Melanocyte of skin (primary cell): ENCODE data around the gene SRSF6. TPM values are rescaled to one million over a fixed set of nuclear protein-coding genes. Genes with fewer than 3 reads are reported as not detected.

Experiments
- small RNA-seq, 2 donors: library from RNA; depleted of rRNA; stranded (forward); fragments of <200 nt; gene quantifications; one replicate each; pipeline ENCODE3, GENCODE V24; 2012
- total RNA-seq, 2 donors: library from RNA; depleted of rRNA; stranded (reverse); fragments of >200 nt; gene quantifications; 2 replicates each; pipeline ENCODE4 v1.2.3, GENCODE V29; 2012

Gene SRSF6
- total RNA-seq: 10 to 100 TPM; 38.2 to 55.9 TPM

DNA sequence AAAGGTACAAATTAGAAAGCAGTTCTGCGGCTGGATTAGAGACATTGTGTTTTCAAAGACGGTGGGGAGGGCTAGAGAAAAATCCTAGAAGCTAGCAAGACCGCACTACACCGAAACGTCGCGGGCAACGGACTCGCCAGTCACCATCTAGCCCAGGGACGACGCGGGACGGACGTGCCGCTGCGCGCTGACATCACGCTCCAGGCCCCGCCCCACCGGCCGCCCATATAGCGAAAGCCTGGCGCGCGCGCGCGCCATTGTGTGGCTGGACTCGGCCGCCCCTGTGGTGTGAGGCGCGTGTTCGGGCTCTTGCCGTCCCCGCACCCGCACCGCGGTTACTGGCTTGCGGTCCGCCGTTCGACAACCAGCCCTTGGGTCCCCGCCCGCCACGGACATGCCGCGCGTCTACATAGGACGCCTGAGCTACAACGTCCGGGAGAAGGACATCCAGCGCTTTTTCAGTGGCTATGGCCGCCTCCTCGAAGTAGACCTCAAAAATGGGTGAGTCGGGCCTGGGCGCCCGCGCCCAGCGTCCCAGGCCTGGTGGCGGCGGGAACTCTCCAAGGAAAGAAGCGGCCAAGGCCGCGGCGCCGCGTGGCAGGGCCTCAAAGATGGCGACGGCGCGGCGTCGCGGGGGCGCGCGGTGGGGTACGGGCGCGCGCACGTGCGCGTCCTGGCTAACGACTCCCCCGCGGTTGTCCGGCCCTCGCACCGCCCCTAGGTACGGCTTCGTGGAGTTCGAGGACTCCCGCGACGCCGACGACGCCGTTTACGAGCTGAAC is at the start of gene SRSF6:
SRSF6 (plus strand) TSS at position 257 of the 782 bp plus-strand sequence; CDS start at position 395, 138 bp downstream.

DNA sequence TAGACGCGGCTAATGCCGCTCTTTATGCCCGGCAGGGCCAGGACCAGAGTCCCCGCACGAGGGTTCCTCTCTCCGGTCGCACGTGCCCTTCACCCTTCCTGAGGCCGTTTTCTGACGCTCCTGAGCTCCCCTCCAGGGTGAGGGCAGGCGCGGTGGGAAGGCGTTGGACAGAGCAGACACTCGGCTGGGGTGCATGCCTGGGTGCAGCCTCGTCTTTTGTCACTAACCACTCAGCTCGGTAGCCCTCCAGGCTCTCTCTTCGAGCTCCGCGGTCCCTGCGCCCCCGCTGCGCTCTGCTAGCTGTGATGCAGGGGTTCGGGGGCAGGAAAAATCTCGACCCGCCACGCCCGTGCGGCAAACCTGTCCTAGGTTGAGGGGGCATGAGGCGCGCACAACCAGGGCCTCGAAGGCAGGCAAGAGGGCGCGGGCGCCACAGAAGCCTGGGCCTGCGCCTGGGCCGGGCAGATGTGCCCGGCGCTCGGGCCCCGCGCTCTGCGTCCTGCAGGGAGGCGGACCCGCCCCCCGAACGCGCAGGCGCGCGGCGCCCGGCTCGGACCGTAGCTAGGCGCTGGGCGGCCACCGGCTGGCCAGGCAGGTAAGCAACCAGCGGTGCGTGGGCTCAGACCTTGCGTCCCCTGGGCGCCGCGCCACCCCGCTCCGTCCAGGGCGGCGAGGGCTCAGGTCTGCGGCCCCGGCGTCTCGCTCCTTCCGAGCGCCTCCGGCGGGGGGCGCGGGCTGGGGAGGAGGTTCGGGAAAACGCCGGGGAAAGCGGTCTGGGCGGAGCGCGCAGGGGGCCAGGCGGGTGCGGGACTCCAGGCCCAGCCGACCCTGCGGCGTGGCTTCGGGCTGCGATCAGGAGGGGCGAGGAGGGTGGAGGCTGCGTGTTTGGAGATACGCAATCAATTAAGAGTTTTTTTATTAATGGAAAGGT is 49.7 kb downstream of the SRSF6 start, which contains the start of gene L3MBTL1:
L3MBTL1 (plus strand) TSS at position 548 of the 931 bp plus-strand sequence. CDS start 5,807 bp downstream, outside the sequence.

Small RNA genes lying within 50 kb of the gene (small RNA-seq; reads per million reads assigned to genes)
- gene RF00019 (0 reads per million in 2 donors), gene RNU6-1251P (2.1 to 2.3 reads per million in 2 donors)

Other genes starting within 250 kb of the SRSF6 start
- 10 to 100 TPM; 11.0 to 13.8 TPM for gene L3MBTL1, start 49.8 kb downstream of the SRSF6 start, total RNA-seq
- gene SGK2, start 101.1 kb downstream of the SRSF6 start, total RNA-seq: under 1 TPM; 0.33 to 0.34 TPM
- 10 to 100 TPM; 31.3 to 32.0 TPM for gene IFT52, start 133.0 kb downstream of the SRSF6 start, total RNA-seq
- 10 to 100 TPM in 1 of 2 donors, 1 to 10 TPM in 1; 8.3 to 27.6 TPM for gene MYBL2, start 209.2 kb downstream of the SRSF6 start, total RNA-seq